HepG2 (cell line): ENCODE data around the gene ANKRD12. TPM values are rescaled to one million over a fixed set of nuclear protein-coding genes. Genes with fewer than 3 reads are reported as not detected.

ENCODE experiments used
- CCAR2 ChIP-seq: fragments of 200-400 bp; formaldehyde crosslinking; optimal IDR thresholded peaks from 2 replicates; pipeline ENCODE3; 2018; ENCODE audit warnings: low read depth, mild to moderate bottlenecking, low read length, moderate library complexity
- EP300 ChIP-seq, 3 experiments: sonication (generic) in 1 of 3; formaldehyde crosslinking in 1 of 3; IDR thresholded peaks; 2 replicates each; pipeline versions ENCODE4 v1.5.1 to v1.6.1; 2011 to 2020; ENCODE audit warnings: low read depth in 2 of 3, low read length in 2 of 3, borderline replicate concordance in 1 of 3, improper control_type of control experiment in 1 of 3, mild to moderate bottlenecking in 1 of 3, missing genetic modification reagents in 1 of 3, moderate library complexity in 1 of 3
- HMG20B ChIP-seq: conservative IDR thresholded peaks from 2 replicates; pipeline ENCODE4 v1.6.1; 2016; ENCODE audit warnings: missing genetic modification reagents, missing compliant biosample characterization
- MAF1 ChIP-seq: sonication (generic); formaldehyde crosslinking; IDR thresholded peaks from 2 replicates; pipeline ENCODE4 v1.5.0; 2020; ENCODE audit warnings: missing genetic modification reagents, borderline replicate concordance
- MIER3 ChIP-seq: IDR thresholded peaks from 2 replicates; pipeline ENCODE4 v1.6.1; 2016; ENCODE audit warnings: missing compliant biosample characterization, borderline replicate concordance
- MXI1 ChIP-seq: IDR thresholded peaks from 3 replicates; pipeline ENCODE4 v1.6.1; 2012; ENCODE audit warnings: low read depth, low read length, inconsistent platforms, borderline replicate concordance
- NBN ChIP-seq: fragments of 450-650 bp; conservative IDR thresholded peaks from 2 replicates; pipeline ENCODE4 v1.6.1; 2017
- NFIC ChIP-seq: IDR thresholded peaks from 2 replicates; pipeline ENCODE4 v1.6.1; 2012; ENCODE audit warnings: mild to moderate bottlenecking, low read length, inconsistent platforms
- NFKBIZ ChIP-seq: IDR thresholded peaks from 2 replicates; pipeline ENCODE4 v1.6.1; 2018; ENCODE audit warnings: missing genetic modification reagents, missing compliant biosample characterization
- PRPF4 ChIP-seq: fragments of 200-400 bp; formaldehyde crosslinking; IDR thresholded peaks from 2 replicates; pipeline ENCODE4 v1.6.1; 2016; ENCODE audit warnings: low read length, low read depth; ENCODE audit not compliant: poor library complexity, severe bottlenecking
- RFX3 ChIP-seq: IDR thresholded peaks from 2 replicates; pipeline ENCODE4 v1.6.1; 2016; ENCODE audit warnings: missing biosample characterization, missing genetic modification reagents
- SMYD3 ChIP-seq: sonication (generic); formaldehyde crosslinking; IDR thresholded peaks from 2 replicates; pipeline ENCODE4 v1.8.1; 2023; ENCODE audit warnings: mild to moderate bottlenecking, missing genetic modification reagents
- SNRNP70 ChIP-seq: fragments of 200-400 bp; formaldehyde crosslinking; IDR thresholded peaks from 2 replicates; pipeline ENCODE4 v1.6.1; 2017; ENCODE audit warnings: mild to moderate bottlenecking, low read depth, low read length, moderate library complexity
- ZNF12 ChIP-seq: sonication (generic); formaldehyde crosslinking; IDR thresholded peaks from 2 replicates; pipeline ENCODE4 v1.5.0; 2020; ENCODE audit warnings: missing genetic modification reagents
- ZNF282 ChIP-seq: fragments of 450-650 bp; IDR thresholded peaks from 2 replicates; pipeline ENCODE4 v1.6.1; 2018; ENCODE audit not compliant: partially characterized antibody
- ZNF337 ChIP-seq: sonication (generic); formaldehyde crosslinking; IDR thresholded peaks from 2 replicates; pipeline ENCODE4 v1.5.1; 2020; ENCODE audit warnings: missing genetic modification reagents, low read depth, mild to moderate bottlenecking, borderline replicate concordance
- ZNF562 ChIP-seq: sonication (generic); formaldehyde crosslinking; IDR thresholded peaks from 2 replicates; pipeline ENCODE4 v1.8.0; 2022; ENCODE audit warnings: missing genetic modification reagents, borderline replicate concordance
- ZNF598 ChIP-seq: sonication (generic); formaldehyde crosslinking; IDR thresholded peaks from 2 replicates; pipeline ENCODE4 v1.5.1; 2020; ENCODE audit warnings: mild to moderate bottlenecking, missing genetic modification reagents, borderline replicate concordance
- ZNF761 ChIP-seq: sonication (generic); formaldehyde crosslinking; conservative IDR thresholded peaks from 2 replicates; pipeline ENCODE4 v1.4.0; 2020; ENCODE audit warnings: mild to moderate bottlenecking, missing genetic modification reagents
- ZNF891 ChIP-seq: sonication (generic); formaldehyde crosslinking; IDR thresholded peaks from 2 replicates; pipeline ENCODE4 v1.5.0; 2020; ENCODE audit warnings: mild to moderate bottlenecking, missing genetic modification reagents
- polyA plus RNA-seq, 8 experiments: library from polyadenylated mRNA; depleted of rRNA in 3 of 8; stranded (reverse) in 7 of 8; unstranded in 1 of 8; fragments of >200 nt; fragmentation: Illumina TruSeq in 4 of 8; extraction: Trizol in 4 of 8; gene quantifications; 2 replicates each; pipeline versions ENCODE4 v1.2.1 to v1.2.3, GENCODE V29; 2011 to 2016; ENCODE audit warnings: low read depth in 4 of 8, missing spikeins in 1 of 8, mixed read lengths in 1 of 8; ENCODE audit not compliant: insufficient read depth in 1 of 8
- total RNA-seq, 5 experiments: library from RNA; depleted of rRNA; stranded (reverse); fragments of >200 nt; fragmentation: Illumina TruSeq; extraction: Trizol; gene quantifications; 2 replicates each; pipeline ENCODE4 v1.2.3, GENCODE V29; 2016; ENCODE audit warnings: low read depth in 1 of 5
- TF ChIP-seq, protein P1 (sequence below): sonication (generic); formaldehyde crosslinking; IDR thresholded peaks from 2 replicates; pipeline ENCODE4 v1.5.0; 2020; ENCODE audit warnings: missing genetic modification reagents
- TF ChIP-seq, protein P2 (sequence below): sonication (generic); formaldehyde crosslinking; conservative IDR thresholded peaks from 2 replicates; pipeline ENCODE4 v1.4.0; 2020; ENCODE audit warnings: mild to moderate bottlenecking, missing genetic modification reagents, moderate library complexity
- TF ChIP-seq, protein P3 (sequence below): sonication (generic); formaldehyde crosslinking; IDR thresholded peaks from 2 replicates; pipeline ENCODE4 v1.4.0; 2020; ENCODE audit warnings: missing genetic modification reagents

ANKRD12 gene
- total and polyA plus RNA-seq, 2 of the 13 experiments (the other 11 are each of a cell fraction or from before 2014, with no cell fraction given), result 6.0 to 23.2 TPM

DNA sequence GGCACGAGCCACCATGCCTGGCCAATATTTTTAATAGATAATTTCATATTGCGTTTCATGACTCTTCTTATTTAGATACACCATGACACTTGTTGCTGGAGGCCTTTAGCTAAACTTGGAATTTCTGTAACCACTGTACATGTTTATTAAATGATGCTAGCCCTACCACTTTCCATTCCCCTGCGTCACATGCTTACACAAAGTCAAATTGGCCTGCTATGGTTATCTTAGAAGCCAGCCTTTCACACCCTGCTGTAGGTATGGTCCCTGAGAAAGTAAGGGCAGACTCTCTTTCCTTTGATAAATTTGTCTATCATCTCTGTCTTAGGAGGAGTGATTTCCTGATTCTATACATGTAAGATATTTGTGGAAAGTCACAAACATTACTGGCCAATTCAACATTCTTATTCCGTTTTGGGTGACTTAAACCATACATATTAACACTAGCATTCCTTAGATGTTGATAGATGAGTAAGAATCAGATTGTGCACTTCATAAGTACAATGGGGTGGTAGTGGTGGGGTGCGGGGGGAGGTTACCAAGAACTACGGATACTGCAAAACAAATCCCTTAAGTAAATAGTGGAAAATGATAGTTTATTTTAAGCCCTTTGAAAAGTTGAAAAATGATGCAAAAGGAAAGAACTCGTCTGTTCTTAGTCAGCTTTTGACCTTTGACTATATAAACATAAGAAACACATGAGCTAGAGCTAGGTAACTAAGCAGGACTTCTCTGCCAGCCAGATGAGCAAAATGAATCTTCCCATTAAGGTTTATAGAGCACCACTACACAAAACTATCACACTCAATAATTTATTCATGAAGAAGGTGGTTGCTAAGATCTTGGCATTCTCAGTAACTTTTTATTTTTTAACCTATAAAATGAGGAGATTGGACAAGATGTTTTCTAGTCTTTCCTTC lies 42.0 kb upstream of the ANKRD12 start (continued):
- TF ChIP-seq ZNF282, result no peak
- TF ChIP-seq, protein P1, sequence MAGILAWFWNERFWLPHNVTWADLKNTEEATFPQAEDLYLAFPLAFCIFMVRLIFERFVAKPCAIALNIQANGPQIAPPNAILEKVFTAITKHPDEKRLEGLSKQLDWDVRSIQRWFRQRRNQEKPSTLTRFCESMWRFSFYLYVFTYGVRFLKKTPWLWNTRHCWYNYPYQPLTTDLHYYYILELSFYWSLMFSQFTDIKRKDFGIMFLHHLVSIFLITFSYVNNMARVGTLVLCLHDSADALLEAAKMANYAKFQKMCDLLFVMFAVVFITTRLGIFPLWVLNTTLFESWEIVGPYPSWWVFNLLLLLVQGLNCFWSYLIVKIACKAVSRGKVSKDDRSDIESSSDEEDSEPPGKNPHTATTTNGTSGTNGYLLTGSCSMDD (CRISPR knock-in tag), result no peak
- TF ChIP-seq MXI1, result no peak; the same call in 2 of the 3 replicates
- TF ChIP-seq NFKBIZ (CRISPR knock-in tag), result no peak; the same call in 1 of the 2 replicates
- TF ChIP-seq ZNF598 (CRISPR knock-in tag), result no peak
- TF ChIP-seq, protein P2, sequence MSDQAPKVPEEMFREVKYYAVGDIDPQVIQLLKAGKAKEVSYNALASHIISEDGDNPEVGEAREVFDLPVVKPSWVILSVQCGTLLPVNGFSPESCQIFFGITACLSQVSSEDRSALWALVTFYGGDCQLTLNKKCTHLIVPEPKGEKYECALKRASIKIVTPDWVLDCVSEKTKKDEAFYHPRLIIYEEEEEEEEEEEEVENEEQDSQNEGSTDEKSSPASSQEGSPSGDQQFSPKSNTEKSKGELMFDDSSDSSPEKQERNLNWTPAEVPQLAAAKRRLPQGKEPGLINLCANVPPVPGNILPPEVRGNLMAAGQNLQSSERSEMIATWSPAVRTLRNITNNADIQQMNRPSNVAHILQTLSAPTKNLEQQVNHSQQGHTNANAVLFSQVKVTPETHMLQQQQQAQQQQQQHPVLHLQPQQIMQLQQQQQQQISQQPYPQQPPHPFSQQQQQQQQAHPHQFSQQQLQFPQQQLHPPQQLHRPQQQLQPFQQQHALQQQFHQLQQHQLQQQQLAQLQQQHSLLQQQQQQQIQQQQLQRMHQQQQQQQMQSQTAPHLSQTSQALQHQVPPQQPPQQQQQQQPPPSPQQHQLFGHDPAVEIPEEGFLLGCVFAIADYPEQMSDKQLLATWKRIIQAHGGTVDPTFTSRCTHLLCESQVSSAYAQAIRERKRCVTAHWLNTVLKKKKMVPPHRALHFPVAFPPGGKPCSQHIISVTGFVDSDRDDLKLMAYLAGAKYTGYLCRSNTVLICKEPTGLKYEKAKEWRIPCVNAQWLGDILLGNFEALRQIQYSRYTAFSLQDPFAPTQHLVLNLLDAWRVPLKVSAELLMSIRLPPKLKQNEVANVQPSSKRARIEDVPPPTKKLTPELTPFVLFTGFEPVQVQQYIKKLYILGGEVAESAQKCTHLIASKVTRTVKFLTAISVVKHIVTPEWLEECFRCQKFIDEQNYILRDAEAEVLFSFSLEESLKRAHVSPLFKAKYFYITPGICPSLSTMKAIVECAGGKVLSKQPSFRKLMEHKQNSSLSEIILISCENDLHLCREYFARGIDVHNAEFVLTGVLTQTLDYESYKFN, result peak; percentile 67
- TF ChIP-seq MAF1, result no peak
- no peak for TF ChIP-seq ZNF891 (CRISPR knock-in tag)
- no peak for TF ChIP-seq PRPF4
- 0 out of 2 replicates have a peak, but pooled peaks have one; percentile 16 for TF ChIP-seq ZNF12 (CRISPR knock-in tag)
- TF ChIP-seq MIER3, result no peak
- peak; percentile 30; the same call in 1 of the 2 replicates for TF ChIP-seq RFX3 (CRISPR knock-in tag)
- no peak for TF ChIP-seq NBN
- no peak for TF ChIP-seq ZNF562 (CRISPR knock-in tag)
- TF ChIP-seq, protein P3, sequence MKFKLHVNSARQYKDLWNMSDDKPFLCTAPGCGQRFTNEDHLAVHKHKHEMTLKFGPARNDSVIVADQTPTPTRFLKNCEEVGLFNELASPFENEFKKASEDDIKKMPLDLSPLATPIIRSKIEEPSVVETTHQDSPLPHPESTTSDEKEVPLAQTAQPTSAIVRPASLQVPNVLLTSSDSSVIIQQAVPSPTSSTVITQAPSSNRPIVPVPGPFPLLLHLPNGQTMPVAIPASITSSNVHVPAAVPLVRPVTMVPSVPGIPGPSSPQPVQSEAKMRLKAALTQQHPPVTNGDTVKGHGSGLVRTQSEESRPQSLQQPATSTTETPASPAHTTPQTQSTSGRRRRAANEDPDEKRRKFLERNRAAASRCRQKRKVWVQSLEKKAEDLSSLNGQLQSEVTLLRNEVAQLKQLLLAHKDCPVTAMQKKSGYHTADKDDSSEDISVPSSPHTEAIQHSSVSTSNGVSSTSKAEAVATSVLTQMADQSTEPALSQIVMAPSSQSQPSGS (CRISPR knock-in tag), result peak; percentile 49; the same call in 1 of the 2 replicates
- 0 out of 2 replicates have a peak, but pooled peaks have one; percentile 43 for TF ChIP-seq SMYD3 (CRISPR knock-in tag)
- TF ChIP-seq ZNF337 (CRISPR knock-in tag), result no peak
- peak; percentile 81 to 90; a peak in 3 of 4 replicates for TF ChIP-seq EP300 (IDR thresholded peaks at IDR 0.05; ENCODE audit: low read depth in 2 of 2, low read length in 2 of 2)
- TF ChIP-seq EP300 (CRISPR knock-in tag; IDR thresholded peaks at IDR 0.05; ENCODE audit: borderline replicate concordance), result peak; percentile 65; the same call in 1 of the 2 replicates
- no peak for TF ChIP-seq SNRNP70
- TF ChIP-seq HMG20B (CRISPR knock-in tag), result 0 out of 2 replicates have a peak, but pooled peaks have one; percentile 58
- TF ChIP-seq CCAR2, result no peak
- peak; percentile 60; the same call in 1 of the 2 replicates for TF ChIP-seq NFIC
- no peak for TF ChIP-seq ZNF761 (CRISPR knock-in tag)
